PC-3 (cell line): ENCODE measurements around the gene TTC33. TPM values are rescaled to one million over a fixed set of nuclear protein-coding genes. Genes with fewer than 3 reads are reported as not detected.

Experiments
- ATAC-seq: fragments of 200-7000 bp; cut with Tn5 transposase; 2 replicates; pipeline ENCODE4 v1.9.1; 2020; ENCODE audit warnings: mild to moderate bottlenecking, moderate library complexity
- BruUV-seq: library from RNA; stranded (reverse); fragments of 400-500 nt; replicated peaks from 2 replicates; lab custom pipeline; 2021; lab: Mats Ljungman, UMichigan
- CTCF ChIA-PET: fragments of 300-600 bp; sonication (Branson Sonifier 250); formaldehyde crosslinking; loops from one replicate; lab custom pipeline; 2022; ENCODE audit warnings: antibody characterized with exemption; lab: Charles Lee
- POLR2A ChIA-PET: fragments of 300-600 bp; sonication (Branson Sonifier 250); formaldehyde crosslinking; loops from one replicate; lab custom pipeline; 2022; ENCODE audit warnings: antibody characterized with exemption; ENCODE audit not compliant: unreplicated experiment; lab: Charles Lee
- DNase-seq: peaks from one replicate; pipeline ENCODE4 v3.0.0-alpha.2; 2015
- H2AFZ ChIP-seq: fragments of 300-600 bp; sonication (generic); 2 replicates; pipeline ENCODE4 v1.6.0; 2016; ENCODE audit warnings: antibody characterized with exemption, low read length
- H3F3A ChIP-seq: fragments of 300-600 bp; sonication (generic); one replicate; pipeline ENCODE4 v1.6.0; 2017; ENCODE audit warnings: antibody characterized with exemption, low read length, control low read depth, mild to moderate bottlenecking; ENCODE audit not compliant: unreplicated experiment
- H3K27ac ChIP-seq: fragments of 300-600 bp; sonication (generic); 2 replicates; pipeline ENCODE4 v1.5.1; 2016; ENCODE audit warnings: mild to moderate bottlenecking, low read length
- H3K27me3 ChIP-seq: fragments of 300-600 bp; sonication (generic); 2 replicates; pipeline ENCODE4 v1.6.1; 2016; ENCODE audit warnings: low read length, mixed read lengths
- H3K36me3 ChIP-seq: fragments of 300-600 bp; sonication (generic); 2 replicates; pipeline ENCODE4 v1.6.1; 2016; ENCODE audit warnings: low read depth, mixed run types, low read length, mixed read lengths
- H3K4me1 ChIP-seq: fragments of 300-600 bp; sonication (generic); 2 replicates; pipeline ENCODE4 v1.5.1; 2016; ENCODE audit warnings: low read length; ENCODE audit not compliant: insufficient read depth
- H3K4me2 ChIP-seq: fragments of 300-600 bp; sonication (generic); 2 replicates; pipeline ENCODE4 v1.6.0; 2016; ENCODE audit warnings: low read length
- H3K4me3 ChIP-seq: fragments of 300-600 bp; sonication (generic); 2 replicates; pipeline ENCODE4 v1.5.1; 2016; ENCODE audit warnings: mild to moderate bottlenecking, low read length, mixed read lengths
- H3K79me2 ChIP-seq: fragments of 300-600 bp; sonication (generic); 2 replicates; pipeline ENCODE4 v1.6.1; 2017; ENCODE audit warnings: low read length, mixed read lengths
- H3K9ac ChIP-seq: fragments of 300-600 bp; sonication (generic); 2 replicates; pipeline ENCODE4 v1.6.0; 2016; ENCODE audit warnings: mild to moderate bottlenecking, low read length
- H3K9me2 ChIP-seq: fragments of 300-600 bp; sonication (generic); replicated peaks from 2 replicates; pipeline ENCODE4 v1.6.1; 2016; ENCODE audit warnings: mixed run types, low read length, mixed read lengths
- H3K9me3 ChIP-seq: fragments of 300-600 bp; sonication (generic); 2 replicates; pipeline ENCODE4 v1.6.1; 2016; ENCODE audit warnings: low read length, mixed read lengths
- H4K20me1 ChIP-seq: fragments of 300-600 bp; sonication (generic); 2 replicates; pipeline ENCODE4 v1.6.1; 2016; ENCODE audit warnings: low read length, mixed read lengths
- EZH2 ChIP-seq: fragments of 300-600 bp; sonication (generic); IDR thresholded peaks from one replicate; pipeline ENCODE4 v1.6.1; 2017; ENCODE audit warnings: antibody characterized with exemption, mild to moderate bottlenecking, low read length; ENCODE audit not compliant: unreplicated experiment
- EZH2phosphoT487 ChIP-seq: fragments of 300-600 bp; sonication (generic); IDR thresholded peaks from 2 replicates; pipeline ENCODE4 v1.6.1; 2018; ENCODE audit warnings: mild to moderate bottlenecking, antibody characterized with exemption, low read length, borderline replicate concordance
- intact Hi-C: fragments of 100-400 bp; cut with micrococcal nuclease; formaldehyde crosslinking; loops from 2 replicates; pipeline ENCODE4 v1.9.0; 2023
- total RNA-seq: library from RNA; depleted of rRNA; stranded (reverse); fragments of >200 nt; gene quantifications from 2 replicates; pipeline ENCODE4 v1.2.3, GENCODE V29; 2014
- TF ChIP-seq, protein P1 (sequence below): fragments of 300-600 bp; sonication (generic); conservative IDR thresholded peaks from 2 replicates; pipeline ENCODE4 v1.5.1; 2017; ENCODE audit warnings: antibody characterized with exemption, low read depth, mild to moderate bottlenecking, low read length

TTC33 gene
- total RNA-seq, 1 experiment from 2014 or later, result 9.0 TPM

DNA sequence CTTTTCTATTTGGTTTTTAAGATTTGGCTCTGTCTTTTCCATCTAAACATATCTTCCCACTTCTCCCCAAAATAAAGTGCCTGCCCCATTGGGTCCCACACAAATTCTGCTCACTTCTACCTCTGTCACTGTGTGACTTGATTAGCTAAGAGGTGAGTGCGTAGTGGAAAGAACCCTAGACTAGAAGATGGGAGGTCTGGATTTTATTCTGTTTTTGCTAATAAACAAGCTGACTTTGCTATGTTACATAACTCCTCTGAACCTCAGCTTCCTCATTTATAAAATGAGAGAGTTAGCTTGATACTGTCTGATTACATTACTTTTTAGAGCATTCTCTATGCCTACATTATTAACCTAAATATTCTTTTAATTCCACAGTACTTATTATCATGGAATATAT is 127.4 kb downstream of the TTC33 start:
- H3K4me1 ChIP-seq, result peaks cover 17% of the 10 kb centered on the region; the same call in 1 of the 2 replicates
- DNase-seq, result no peak
- no peak overlapping the region for H3K9ac ChIP-seq
- H3K9me3 ChIP-seq, result no peaks in the 10 kb centered on the region
- H3K27me3 ChIP-seq, result no peaks in the 10 kb centered on the region
- H3K9me2 ChIP-seq, result no peaks in the 10 kb centered on the region
- no peaks in the 10 kb centered on the region for H3K36me3 ChIP-seq
- no peaks in the 10 kb centered on the region for H4K20me1 ChIP-seq
- no peak for TF ChIP-seq EZH2phosphoT487
- TF ChIP-seq, protein P1, sequence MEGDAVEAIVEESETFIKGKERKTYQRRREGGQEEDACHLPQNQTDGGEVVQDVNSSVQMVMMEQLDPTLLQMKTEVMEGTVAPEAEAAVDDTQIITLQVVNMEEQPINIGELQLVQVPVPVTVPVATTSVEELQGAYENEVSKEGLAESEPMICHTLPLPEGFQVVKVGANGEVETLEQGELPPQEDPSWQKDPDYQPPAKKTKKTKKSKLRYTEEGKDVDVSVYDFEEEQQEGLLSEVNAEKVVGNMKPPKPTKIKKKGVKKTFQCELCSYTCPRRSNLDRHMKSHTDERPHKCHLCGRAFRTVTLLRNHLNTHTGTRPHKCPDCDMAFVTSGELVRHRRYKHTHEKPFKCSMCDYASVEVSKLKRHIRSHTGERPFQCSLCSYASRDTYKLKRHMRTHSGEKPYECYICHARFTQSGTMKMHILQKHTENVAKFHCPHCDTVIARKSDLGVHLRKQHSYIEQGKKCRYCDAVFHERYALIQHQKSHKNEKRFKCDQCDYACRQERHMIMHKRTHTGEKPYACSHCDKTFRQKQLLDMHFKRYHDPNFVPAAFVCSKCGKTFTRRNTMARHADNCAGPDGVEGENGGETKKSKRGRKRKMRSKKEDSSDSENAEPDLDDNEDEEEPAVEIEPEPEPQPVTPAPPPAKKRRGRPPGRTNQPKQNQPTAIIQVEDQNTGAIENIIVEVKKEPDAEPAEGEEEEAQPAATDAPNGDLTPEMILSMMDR, result no peak
- no peak for TF ChIP-seq EZH2
- H3K79me2 ChIP-seq, result no peaks in the 10 kb centered on the region
- ATAC-seq, result no peak
- no peak overlapping the region for H3K27ac ChIP-seq
- no peak overlapping the region for H3K4me3 ChIP-seq
- no peaks in the 10 kb centered on the region for H3F3A ChIP-seq
- intact Hi-C loops, result no loop called here
- H3K4me2 ChIP-seq, result no peak overlapping the region
- no TSS peak for BruUV-seq
- ChIA-PET POLR2A (interaction anchor here (0.7 kb wide), 1 partner anchor 621 kb away, joined by 6 read pairs; no protein-coding TSS in a partner anchor), CTCF (no interaction called here)
- no peak overlapping the region for H2AFZ ChIP-seq

DNA sequence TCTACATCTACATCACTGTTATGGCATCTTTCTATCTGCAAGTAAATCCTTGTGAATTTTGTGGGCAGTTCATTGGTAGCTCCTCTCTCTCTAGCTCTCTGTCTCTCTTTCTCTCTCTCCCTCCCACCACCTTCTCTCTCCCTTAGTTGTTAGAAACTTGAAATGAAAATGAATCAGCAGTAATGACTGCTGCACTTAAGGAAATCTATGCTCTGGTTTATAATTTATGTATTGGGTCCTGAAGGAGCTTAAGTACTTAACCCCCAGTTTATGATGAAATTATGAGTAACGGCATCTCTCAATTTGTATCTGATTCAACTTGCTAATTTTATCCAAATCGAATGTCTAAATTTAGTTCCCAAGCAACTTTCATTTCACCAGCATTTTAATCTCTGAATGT is 128.1 kb downstream of the TTC33 start:
- CTCF ChIA-PET, result no interaction called here
- H3F3A ChIP-seq, result no peaks in the 10 kb centered on the region
- H3K36me3 ChIP-seq, result no peaks in the 10 kb centered on the region
- H3K4me3 ChIP-seq, result no peak overlapping the region
- no peaks in the 10 kb centered on the region for H4K20me1 ChIP-seq
- DNase-seq (no peak), ATAC-seq (no peak)
- no peaks in the 10 kb centered on the region for H3K79me2 ChIP-seq
- intact Hi-C loops, result no loop called here
- BruUV-seq, result no TSS peak
- no peaks in the 10 kb centered on the region for H3K9me2 ChIP-seq
- no peak overlapping the region for H2AFZ ChIP-seq
- no peaks in the 10 kb centered on the region for H3K9me3 ChIP-seq
- TF ChIP-seq EZH2phosphoT487 (no peak), EZH2 (no peak)
- TF ChIP-seq, protein P1, result no peak
- no peaks in the 10 kb centered on the region for H3K27me3 ChIP-seq
- H3K9ac ChIP-seq, result no peak overlapping the region
- H3K27ac ChIP-seq, result no peak overlapping the region
- POLR2A ChIA-PET, result no interaction called here
- H3K4me1 ChIP-seq, result peaks cover 17% of the 10 kb centered on the region; the same call in 1 of the 2 replicates
- H3K4me2 ChIP-seq, result no peak overlapping the region

DNA sequence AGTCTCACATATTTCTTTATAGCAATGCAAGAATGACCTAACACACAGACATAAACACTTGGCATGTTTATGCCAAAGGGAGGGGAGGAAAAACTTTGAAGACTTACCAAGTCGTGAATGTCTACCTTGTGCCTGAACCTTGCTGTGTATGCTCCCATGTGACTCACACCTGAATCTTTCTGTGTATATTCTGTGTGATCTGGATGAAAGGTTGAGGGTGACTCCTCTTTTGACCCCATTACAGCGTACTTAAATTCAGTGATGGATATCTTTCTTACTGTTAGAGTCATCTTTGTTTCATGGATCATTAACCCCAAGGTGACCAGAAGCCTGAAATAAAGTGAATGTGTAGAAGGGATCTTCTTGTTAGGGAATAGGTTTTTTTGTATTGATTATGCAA is 129.0 kb downstream of the TTC33 start:
- BruUV-seq, result no TSS peak
- Histone ChIP-seq H4K20me1 (no peaks in the 10 kb centered on the region), H3K36me3 (no peaks in the 10 kb centered on the region), H3K9me3 (no peaks in the 10 kb centered on the region), H3F3A (no peaks in the 10 kb centered on the region), H3K79me2 (no peaks in the 10 kb centered on the region), H2AFZ (no peak overlapping the region), H3K9me2 (no peaks in the 10 kb centered on the region), H3K4me1 (peaks cover 17% of the 10 kb centered on the region; the same call in 1 of the 2 replicates), H3K27ac (no peak overlapping the region), H3K4me3 (no peak overlapping the region), H3K9ac (no peak overlapping the region), H3K27me3 (no peaks in the 10 kb centered on the region), H3K4me2 (no peak overlapping the region)
- intact Hi-C loops, result no loop called here
- DNase-seq, result peak; percentile 29
- POLR2A ChIA-PET, result no interaction called here
- ATAC-seq, result no peak
- CTCF ChIA-PET, result no interaction called here
- no peak for TF ChIP-seq EZH2phosphoT487
- TF ChIP-seq EZH2, result no peak
- TF ChIP-seq, protein P1, result no peak
